ENCODE results near the gene DGKQ.

DNA sequence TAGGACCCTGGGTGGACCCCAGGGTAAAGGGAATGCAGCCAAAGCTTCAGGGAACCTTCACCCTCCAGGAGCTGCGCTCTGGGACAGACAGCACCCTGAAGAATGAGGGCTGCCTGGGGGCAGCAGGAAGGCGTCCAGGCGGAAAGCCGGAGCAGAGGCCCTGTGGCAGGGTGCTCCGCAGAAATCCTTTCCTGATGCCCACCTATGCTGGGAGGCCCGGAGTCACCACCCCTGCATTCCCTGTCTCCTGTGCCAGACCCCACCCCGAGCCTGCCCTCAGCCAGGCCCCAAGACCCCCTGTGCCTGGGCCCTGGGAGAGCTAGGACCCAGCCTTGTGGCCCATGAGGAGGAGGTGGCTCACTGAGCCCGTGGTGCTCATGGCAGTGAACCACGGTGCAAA, 1.3 kb upstream of the DGKQ start:
- TF ChIP-seq, protein P1, sequence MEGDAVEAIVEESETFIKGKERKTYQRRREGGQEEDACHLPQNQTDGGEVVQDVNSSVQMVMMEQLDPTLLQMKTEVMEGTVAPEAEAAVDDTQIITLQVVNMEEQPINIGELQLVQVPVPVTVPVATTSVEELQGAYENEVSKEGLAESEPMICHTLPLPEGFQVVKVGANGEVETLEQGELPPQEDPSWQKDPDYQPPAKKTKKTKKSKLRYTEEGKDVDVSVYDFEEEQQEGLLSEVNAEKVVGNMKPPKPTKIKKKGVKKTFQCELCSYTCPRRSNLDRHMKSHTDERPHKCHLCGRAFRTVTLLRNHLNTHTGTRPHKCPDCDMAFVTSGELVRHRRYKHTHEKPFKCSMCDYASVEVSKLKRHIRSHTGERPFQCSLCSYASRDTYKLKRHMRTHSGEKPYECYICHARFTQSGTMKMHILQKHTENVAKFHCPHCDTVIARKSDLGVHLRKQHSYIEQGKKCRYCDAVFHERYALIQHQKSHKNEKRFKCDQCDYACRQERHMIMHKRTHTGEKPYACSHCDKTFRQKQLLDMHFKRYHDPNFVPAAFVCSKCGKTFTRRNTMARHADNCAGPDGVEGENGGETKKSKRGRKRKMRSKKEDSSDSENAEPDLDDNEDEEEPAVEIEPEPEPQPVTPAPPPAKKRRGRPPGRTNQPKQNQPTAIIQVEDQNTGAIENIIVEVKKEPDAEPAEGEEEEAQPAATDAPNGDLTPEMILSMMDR (IDR thresholded peaks at IDR 0.05; ENCODE audit: insufficient read depth, low read length, poor library complexity, severe bottlenecking) = no peak
- TF ChIP-seq EZH2phosphoT487 (conservative IDR thresholded peaks at IDR 0.05; ENCODE audit: low read length) = no peak

Measured in SU-DHL-6 (cell line).